Urinary bladder (tissue), 4 donors: ENCODE measurements around the gene HIP1. TPM values are rescaled to one million over a fixed set of nuclear protein-coding genes. Genes with fewer than 3 reads are reported as not detected.
"Not testable (repeated sequence)": the region's sequence is repeated elsewhere in the genome, so short reads cannot be mapped to it uniquely, and the experiment has no call there.

Experiments
- DNase-seq: peaks from one replicate; pipeline ENCODE4 v3.0.0-alpha.2; 2015; ENCODE audit errors: extremely low spot score
- H3K27ac ChIP-seq: one replicate; pipeline ENCODE4 v1.5.1; 2013; ENCODE audit warnings: low read depth, mild to moderate bottlenecking, moderate library complexity
- H3K36me3 ChIP-seq: one replicate; pipeline ENCODE4 v1.6.1; 2013; ENCODE audit warnings: mild to moderate bottlenecking, moderate library complexity; ENCODE audit not compliant: insufficient read depth
- H3K4me1 ChIP-seq: one replicate; pipeline ENCODE4 v1.6.1; 2013; ENCODE audit warnings: mild to moderate bottlenecking, moderate library complexity; ENCODE audit not compliant: insufficient read depth
- H3K4me3 ChIP-seq: one replicate; pipeline ENCODE4 v1.5.1; 2013; ENCODE audit warnings: low read depth, low read length
- WGBS: extraction: QIAGEN DNeasy Blood & Tissue Kit; methylation state at CpG from one replicate; pipeline ENCODE4 v1.1.7; 2013; 5-methylcytosine and 5-hydroxymethylcytosine counted together
- polyA plus RNA-seq: library from polyadenylated mRNA; stranded (reverse); fragments of 200-250 nt; gene quantifications from one replicate; pipeline ENCODE4 v1.2.3, GENCODE V29; 2013
- total RNA-seq: library from RNA; depleted of rRNA; stranded (reverse); fragments of >200 nt; gene quantifications from one replicate; pipeline ENCODE4 v1.2.3, GENCODE V29; 2014
- donor health status: healthy with polysubstance abuse.
- donor health status: healthy.

HIP1 gene
- total and polyA plus RNA-seq, 2 donors, result 15.0 to 17.7 TPM

DNA sequence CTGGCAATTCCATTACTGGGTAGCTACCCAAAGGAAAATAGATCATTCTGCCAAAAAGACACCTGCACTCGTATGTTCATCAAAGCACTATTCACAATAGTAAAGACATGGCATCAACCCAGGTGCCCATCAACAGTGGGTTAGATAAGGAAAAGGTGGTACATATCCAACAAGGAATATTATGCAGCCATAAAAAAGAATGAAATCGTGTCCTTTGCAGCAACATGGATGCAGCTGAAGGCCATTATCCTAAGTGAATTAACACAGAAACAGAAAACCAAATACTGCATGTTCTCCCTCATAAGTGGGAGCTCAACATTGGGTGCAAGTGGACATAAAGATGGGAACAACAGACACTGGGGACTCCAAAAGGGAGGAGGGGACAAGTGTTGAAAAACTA, 93.2 kb downstream of the HIP1 start:
- Histone ChIP-seq H3K27ac (no peak overlapping the region), H3K4me3 (no peak overlapping the region), H3K36me3 (no peaks in the 10 kb centered on the region), H3K4me1 (no peaks in the 10 kb centered on the region)
- DNase-seq, result no peak
- 95% methylated on average over 2 of the region's 2 CpGs for WGBS

GRCh38 chr7:75644589-75644988, 94.2 kb downstream of the HIP1 start:
- H3K36me3 ChIP-seq, result no peaks in the 10 kb centered on the region
- no peak overlapping the region for H3K27ac ChIP-seq
- H3K4me1 ChIP-seq, result no peaks in the 10 kb centered on the region
- no peak for DNase-seq
- WGBS, result 83% methylated on average over 5 of the region's 5 CpGs
- H3K4me3 ChIP-seq, result no peak overlapping the region

DNA sequence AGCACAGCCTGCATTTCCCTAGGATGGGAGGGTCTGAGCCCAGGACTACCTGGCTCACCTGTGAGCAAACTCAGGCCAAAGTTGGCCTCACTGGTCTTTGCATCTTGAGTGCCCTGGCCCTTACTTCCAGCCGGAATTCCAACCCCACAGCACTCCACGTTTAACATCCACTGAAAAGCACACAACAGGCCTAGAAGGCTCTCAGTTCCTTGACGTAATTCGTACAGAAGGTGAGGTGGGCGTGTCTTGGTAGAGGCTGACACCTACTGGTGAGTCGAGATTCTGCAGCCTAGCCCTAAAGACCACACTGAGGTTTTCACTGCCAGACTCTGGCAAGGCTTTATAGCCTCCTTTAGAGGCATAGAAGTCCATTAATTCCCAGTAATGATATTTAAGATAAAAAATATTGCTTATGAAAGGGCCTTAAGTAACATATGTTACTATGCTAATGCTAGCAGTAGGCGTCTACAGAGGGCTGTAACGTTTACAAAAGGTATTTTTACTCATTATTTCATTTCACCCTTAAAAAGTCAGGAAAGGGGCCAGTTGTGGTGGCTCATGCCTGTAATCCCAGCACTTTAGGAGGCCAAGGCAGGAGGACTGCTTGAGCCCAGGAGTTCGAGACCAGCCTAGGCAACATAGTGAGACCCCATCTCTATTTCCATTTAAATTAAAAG, 95.8 kb downstream of the HIP1 start:
- H3K27ac ChIP-seq, result no peak overlapping the region
- WGBS, result 63% methylated on average over 9 of the region's 9 CpGs
- H3K4me3 ChIP-seq, result no peak overlapping the region
- no peak for DNase-seq
- H3K36me3 ChIP-seq, result no peaks in the 10 kb centered on the region
- no peaks in the 10 kb centered on the region for H3K4me1 ChIP-seq

GRCh38 chr7:75640201-75640600, 98.5 kb downstream of the HIP1 start:
- H3K27ac ChIP-seq, result no peak overlapping the region
- WGBS, result 72% methylated on average over 8 of the region's 8 CpGs

GRCh38 chr7:75639886-75640190, 98.9 kb downstream of the HIP1 start:
- WGBS, result 8% methylated on average over 7 of the region's 7 CpGs
- H3K27ac ChIP-seq, result peak overlapping the region; percentile 13
- no peaks in the 10 kb centered on the region for H3K36me3 ChIP-seq
- no peaks in the 10 kb centered on the region for H3K4me1 ChIP-seq
- DNase-seq, result no peak
- peak overlapping the region; percentile 80 for H3K4me3 ChIP-seq

More at GRCh38 chr7:75640201-75640600, 98.5 kb downstream of the HIP1 start:
- no peaks in the 10 kb centered on the region for H3K4me1 ChIP-seq
- no peaks in the 10 kb centered on the region for H3K36me3 ChIP-seq
- DNase-seq, result no peak
- no peak overlapping the region for H3K4me3 ChIP-seq

DNA sequence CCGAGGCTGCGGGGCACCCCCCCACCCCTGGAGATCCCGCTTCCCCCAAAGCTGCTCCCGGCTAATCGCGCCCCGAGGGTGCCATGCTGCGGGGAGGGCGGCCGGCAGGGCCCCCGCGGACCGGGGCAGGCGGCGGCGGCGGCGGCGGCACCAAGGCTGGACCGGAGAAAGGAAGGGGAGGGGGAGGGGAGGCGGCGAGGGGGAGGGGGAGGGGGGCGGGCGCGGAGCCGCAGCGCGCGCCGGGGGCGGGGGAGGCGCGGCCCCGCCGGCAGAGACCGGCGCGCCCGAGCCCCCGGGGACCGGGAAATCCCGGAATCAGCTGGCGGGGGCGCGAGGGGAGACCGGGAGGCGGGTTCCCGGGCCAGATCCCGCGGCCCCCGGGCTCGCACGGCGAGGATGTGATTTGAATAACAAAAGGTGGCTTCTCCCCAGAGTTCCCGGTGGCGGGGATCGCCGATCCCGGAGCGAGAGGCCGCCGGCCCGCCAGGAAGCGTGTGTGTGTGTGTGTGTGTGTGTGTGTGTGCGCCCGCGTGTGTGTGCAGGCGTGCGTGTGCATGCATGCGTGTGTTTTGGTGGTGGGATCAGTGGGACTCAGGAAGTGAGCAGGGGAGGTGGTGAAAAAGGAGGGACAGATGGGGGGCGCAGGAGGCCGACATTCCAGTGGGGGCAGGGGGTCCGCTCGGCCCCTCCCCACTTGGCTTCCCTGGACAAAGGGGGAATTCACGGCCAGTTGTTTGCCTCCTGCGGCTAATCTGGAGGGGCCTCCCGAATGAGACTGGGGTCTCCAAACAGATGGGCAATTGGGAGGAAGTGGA, 99.5 kb downstream of the HIP1 start:
- WGBS, result under 1% methylated on average over 71 of the region's 77 CpGs
- no peaks in the 10 kb centered on the region for H3K4me1 ChIP-seq
- no peak for DNase-seq
- no peaks in the 10 kb centered on the region for H3K36me3 ChIP-seq
- peak overlapping the region; percentile 13 for H3K27ac ChIP-seq
- H3K4me3 ChIP-seq, result peak overlapping the region; percentile 80

DNA sequence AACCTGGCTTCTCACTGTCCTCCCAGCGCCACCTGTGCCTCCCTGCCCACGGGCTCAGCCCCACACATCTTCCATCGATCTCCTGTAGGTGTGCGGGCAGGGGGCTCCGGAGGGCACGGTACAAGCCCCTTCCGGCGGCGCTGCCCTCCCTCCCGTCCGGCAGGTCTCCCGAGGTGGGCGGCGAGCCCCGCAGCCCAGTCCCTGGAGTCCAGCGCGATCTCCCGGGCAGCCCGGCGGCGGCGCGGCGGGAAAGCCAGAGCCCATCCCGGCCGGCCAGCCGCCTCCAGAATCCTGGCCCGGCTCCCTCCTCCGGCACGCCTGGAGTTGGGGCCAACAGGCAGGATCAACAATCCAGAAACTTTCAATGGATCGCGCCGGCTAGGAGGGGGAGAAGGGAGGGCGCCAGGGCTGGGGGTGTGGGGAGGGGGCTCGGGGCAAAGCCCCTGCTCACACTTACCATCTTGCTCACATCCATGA, 100.1 kb downstream of the HIP1 start:
- no peak for DNase-seq
- H3K36me3 ChIP-seq, result no peaks in the 10 kb centered on the region
- under 1% methylated on average over 35 of the region's 35 CpGs for WGBS
- peak overlapping the region; percentile 80 for H3K4me3 ChIP-seq
- H3K4me1 ChIP-seq, result no peaks in the 10 kb centered on the region
- H3K27ac ChIP-seq, result no peak overlapping the region

GRCh38 chr7:75637854-75638593, 100.7 kb downstream of the HIP1 start:
- DNase-seq, result no peak
- no peak overlapping the region for H3K27ac ChIP-seq
- no peaks in the 10 kb centered on the region for H3K36me3 ChIP-seq
- peak overlapping the region; percentile 80 for H3K4me3 ChIP-seq
- WGBS, result 64% methylated on average over 14 of the region's 14 CpGs
- H3K4me1 ChIP-seq, result no peaks in the 10 kb centered on the region

DNA sequence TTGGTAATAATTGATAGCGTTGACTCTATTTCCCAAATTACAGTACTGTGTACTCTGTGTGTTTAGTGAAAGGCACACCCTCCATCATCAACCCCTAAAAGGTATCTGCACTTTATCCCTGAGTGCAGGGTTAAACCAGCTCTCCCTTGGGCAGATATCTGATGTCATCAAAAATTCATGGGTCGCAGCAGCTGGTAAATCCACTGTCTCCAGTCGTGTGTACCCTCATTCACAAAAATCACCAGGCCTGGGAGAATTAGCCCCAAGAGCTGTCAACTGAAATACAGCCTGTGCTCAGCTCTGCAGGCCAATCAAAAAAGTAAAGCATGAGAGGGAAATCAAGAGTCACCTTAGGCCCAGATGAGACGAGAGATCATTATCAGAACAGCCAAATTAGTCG, 103.7 kb downstream of the HIP1 start:
- no peak overlapping the region for H3K27ac ChIP-seq
- no peak for DNase-seq
- H3K4me3 ChIP-seq, result no peak overlapping the region
- H3K4me1 ChIP-seq, result no peaks in the 10 kb centered on the region
- H3K36me3 ChIP-seq, result no peaks in the 10 kb centered on the region
- WGBS, result 81% methylated on average over 5 of the region's 5 CpGs

- WGBS, result 98% methylated on average over 6 of the region's 6 CpGs
- H3K4me3 ChIP-seq, H3K4me1 ChIP-seq, H3K36me3 ChIP-seq, H3K27ac ChIP-seq, DNase-seq: not testable (repeated sequence)
Measured at GRCh38 chr7:75632587-75632986, 106.2 kb downstream of the HIP1 start.

- Histone ChIP-seq H3K27ac (no peak overlapping the region), H3K4me3 (no peak overlapping the region), H3K36me3 (no peaks in the 10 kb centered on the region), H3K4me1 (no peaks in the 10 kb centered on the region)
- 74% methylated on average over 9 of the region's 9 CpGs for WGBS
- DNase-seq, result no peak
Measured at GRCh38 chr7:75631711-75632110, 107.0 kb downstream of the HIP1 start.

DNA sequence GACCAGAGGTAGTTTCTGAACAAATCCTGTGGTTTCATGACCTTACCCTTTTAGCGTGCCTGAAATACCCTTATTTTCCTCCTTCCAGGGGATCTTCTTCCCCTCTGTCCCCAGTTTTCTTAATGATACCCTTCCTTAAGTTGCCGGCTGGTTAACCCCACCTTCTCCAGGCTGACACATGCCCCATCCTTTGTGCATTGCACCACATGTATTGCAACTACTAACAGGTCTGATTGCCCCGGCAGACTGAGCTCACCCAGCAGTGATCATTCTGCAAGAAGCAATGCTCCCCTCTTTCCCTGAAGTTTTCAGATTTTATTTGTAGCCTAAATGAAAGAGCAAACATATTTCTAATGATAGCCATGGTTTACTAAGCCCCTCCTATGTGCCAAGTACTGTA, 108.2 kb downstream of the HIP1 start:
- Histone ChIP-seq H3K4me3 (no peak overlapping the region), H3K4me1 (no peaks in the 10 kb centered on the region), H3K36me3 (no peaks in the 10 kb centered on the region), H3K27ac (no peak overlapping the region)
- 88% methylated on average over 3 of the region's 3 CpGs for WGBS
- DNase-seq, result no peak

DNA sequence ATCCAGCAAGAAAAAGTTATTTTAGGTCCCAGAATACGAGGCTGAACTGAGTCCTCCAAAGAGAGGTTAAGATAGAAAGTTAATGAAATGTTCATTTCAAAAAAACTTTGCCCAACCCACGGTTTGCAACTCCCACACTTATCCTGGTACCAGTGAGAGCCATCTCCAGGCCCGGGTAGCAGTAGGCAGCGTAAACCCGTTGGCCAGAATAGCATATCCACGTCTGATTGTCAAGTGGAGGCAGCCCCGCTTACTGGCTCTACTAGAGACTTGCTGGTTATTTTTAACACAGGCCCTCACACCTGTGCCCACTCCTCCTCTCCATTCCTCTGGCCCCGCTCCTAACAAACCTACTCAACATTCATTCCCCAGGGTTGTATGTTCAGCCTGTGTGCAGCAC, 109.7 kb downstream of the HIP1 start:
- Histone ChIP-seq H3K36me3 (no peaks in the 10 kb centered on the region), H3K4me1 (no peaks in the 10 kb centered on the region), H3K4me3 (no peak overlapping the region), H3K27ac (no peak overlapping the region)
- no peak for DNase-seq
- 97% methylated on average over 8 of the region's 8 CpGs for WGBS

DNA sequence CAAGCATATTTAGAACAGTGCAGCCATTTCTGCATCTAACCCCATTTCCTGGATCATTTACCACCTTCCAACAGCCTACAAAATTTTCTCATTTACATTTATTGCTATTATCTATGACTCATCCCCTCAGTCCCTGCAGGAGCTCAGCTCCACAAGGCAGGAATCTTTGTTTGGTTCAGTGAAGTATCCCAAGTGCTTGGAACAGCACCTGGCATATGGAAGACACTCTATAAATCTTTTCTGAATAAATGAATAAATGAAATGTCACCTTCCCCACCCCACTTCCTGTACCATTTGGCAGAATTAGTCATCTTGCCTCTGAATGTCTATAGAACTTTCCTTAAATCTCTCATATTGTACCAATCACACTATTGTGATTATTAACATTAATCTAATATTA, 110.7 kb downstream of the HIP1 start:
- Histone ChIP-seq H3K36me3 (no peaks in the 10 kb centered on the region), H3K4me3 (no peak overlapping the region), H3K27ac (no peak overlapping the region), H3K4me1 (no peaks in the 10 kb centered on the region)
- no peak for DNase-seq
